ENCODE data around the gene INF2.

The INF2 gene

DNA sequence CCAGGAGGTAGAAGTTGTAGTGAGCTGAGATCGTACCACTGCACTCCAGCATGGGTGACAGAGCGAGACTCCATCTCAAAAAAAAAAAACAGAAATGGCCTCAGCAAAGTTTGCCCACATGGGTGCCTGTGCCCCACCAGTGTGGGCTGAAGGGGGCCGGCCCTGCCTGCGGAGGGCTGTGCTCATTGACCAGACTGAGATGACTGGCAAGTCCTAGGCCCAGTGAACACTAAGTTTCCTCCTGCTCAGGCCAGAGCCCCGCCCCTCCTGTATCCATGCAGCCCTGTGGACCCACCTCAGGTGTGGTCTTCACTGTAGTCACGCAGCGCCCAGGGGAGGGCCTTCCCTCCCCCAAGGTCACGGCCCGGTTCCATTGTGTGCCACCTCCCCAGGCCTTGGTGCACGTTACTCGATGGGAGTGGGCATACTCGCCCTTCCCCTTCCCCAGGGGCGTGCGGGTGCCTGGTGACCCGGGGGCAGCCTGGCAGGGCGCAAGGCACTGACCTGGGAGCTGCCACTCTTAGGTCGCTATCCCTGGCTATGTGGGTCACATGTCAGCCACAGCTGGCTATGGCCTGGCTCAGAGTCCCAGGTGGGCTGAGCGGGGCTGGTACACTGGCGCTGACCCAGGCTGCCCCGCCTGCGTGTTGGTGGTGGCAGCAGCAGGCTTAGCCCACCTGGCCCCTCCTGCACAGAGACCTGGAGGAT is 16.1 kb downstream of the INF2 start:
- H3K79me2 ChIP-seq (ENCODE audit: low read length), result no peaks in the 10 kb centered on the region
- no peak overlapping the region for H3K4me3 ChIP-seq (ENCODE audit: low read length)
- H3K9ac ChIP-seq (ENCODE audit: low read length), result no peak overlapping the region
- no peaks in the 10 kb centered on the region for H3K27me3 ChIP-seq (replicated peaks; ENCODE audit: insufficient read depth, low read length)
- DNase-seq, result no peak
- H2AFZ ChIP-seq (ENCODE audit: low read length), result no peak overlapping the region
- H3K9me2 ChIP-seq (replicated peaks; ENCODE audit: insufficient read depth, low read length), result no peaks in the 10 kb centered on the region
- H3F3A ChIP-seq (ENCODE audit: insufficient read depth, low read length), result no peaks in the 10 kb centered on the region
- no peaks in the 10 kb centered on the region for H4K20me1 ChIP-seq (ENCODE audit: insufficient read depth, low read length)
- TF ChIP-seq EZH2phosphoT487 (IDR thresholded peaks at IDR 0.05; ENCODE audit: low read length) (no peak), EZH2 (optimal IDR thresholded peaks at IDR 0.05; ENCODE audit: low read depth, low read length) (no peak)
- TF ChIP-seq, protein P1, sequence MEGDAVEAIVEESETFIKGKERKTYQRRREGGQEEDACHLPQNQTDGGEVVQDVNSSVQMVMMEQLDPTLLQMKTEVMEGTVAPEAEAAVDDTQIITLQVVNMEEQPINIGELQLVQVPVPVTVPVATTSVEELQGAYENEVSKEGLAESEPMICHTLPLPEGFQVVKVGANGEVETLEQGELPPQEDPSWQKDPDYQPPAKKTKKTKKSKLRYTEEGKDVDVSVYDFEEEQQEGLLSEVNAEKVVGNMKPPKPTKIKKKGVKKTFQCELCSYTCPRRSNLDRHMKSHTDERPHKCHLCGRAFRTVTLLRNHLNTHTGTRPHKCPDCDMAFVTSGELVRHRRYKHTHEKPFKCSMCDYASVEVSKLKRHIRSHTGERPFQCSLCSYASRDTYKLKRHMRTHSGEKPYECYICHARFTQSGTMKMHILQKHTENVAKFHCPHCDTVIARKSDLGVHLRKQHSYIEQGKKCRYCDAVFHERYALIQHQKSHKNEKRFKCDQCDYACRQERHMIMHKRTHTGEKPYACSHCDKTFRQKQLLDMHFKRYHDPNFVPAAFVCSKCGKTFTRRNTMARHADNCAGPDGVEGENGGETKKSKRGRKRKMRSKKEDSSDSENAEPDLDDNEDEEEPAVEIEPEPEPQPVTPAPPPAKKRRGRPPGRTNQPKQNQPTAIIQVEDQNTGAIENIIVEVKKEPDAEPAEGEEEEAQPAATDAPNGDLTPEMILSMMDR (IDR thresholded peaks at IDR 0.05; ENCODE audit: low read length), result no peak
- no peak overlapping the region for H3K4me2 ChIP-seq (ENCODE audit: low read depth, low read length)
- no peak overlapping the region for H3K27ac ChIP-seq (ENCODE audit: low read length)
- H3K36me3 ChIP-seq (replicated peaks; ENCODE audit: insufficient read depth, low read length), result no peaks in the 10 kb centered on the region
- no peaks in the 10 kb centered on the region for H3K9me3 ChIP-seq (replicated peaks; ENCODE audit: insufficient read depth, low read length)
- no peaks in the 10 kb centered on the region for H3K4me1 ChIP-seq (ENCODE audit: low read length)

DNA sequence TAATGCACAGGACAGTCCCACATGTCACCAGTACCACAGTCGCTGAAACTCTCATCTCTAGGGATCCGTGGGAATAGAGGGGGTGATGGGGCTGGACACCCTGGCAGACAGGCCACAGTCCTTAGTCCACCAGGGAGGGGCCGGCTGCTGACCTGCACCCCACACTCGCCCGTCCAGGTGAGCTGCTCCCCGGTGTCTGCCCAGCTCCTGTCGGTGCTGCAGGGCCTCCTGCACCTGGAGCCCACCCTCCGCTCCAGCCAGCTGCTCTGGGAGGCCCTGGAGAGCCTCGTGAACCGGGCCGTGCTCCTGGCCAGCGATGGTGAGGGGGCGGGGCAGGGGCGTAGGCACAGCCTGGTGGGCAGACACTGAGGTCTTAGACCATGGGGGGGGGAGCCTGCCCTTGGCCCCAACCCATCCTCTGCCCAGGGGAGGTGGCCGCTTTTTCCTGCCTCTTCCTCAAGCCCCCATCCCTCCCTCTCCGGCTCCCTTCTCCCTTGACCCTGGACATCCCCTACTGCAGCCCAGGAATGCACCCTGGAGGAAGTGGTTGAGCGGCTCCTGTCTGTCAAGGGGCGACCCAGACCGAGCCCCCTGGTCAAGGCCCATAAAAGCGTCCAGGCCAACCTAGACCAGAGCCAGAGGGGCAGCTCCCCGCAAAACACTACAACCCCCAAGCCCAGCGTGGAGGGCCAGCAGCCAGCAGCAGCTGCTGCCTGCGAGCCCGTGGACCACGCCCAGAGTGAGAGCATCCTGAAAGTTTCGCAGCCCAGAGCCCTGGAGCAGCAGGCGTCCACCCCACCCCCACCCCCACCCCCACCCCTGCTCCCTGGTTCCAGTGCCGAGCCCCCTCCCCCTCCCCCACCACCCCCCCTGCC is 17.6 kb downstream of the INF2 start:
- TF ChIP-seq EZH2 (optimal IDR thresholded peaks at IDR 0.05; ENCODE audit: low read depth, low read length) (no peak), EZH2phosphoT487 (IDR thresholded peaks at IDR 0.05; ENCODE audit: low read length) (no peak)
- TF ChIP-seq, protein P1 (IDR thresholded peaks at IDR 0.05; ENCODE audit: low read length), result no peak
- H3K4me1 ChIP-seq (ENCODE audit: low read length), result no peaks in the 10 kb centered on the region
- no peaks in the 10 kb centered on the region for H3K9me3 ChIP-seq (replicated peaks; ENCODE audit: insufficient read depth, low read length)
- DNase-seq, result no peak
- no peaks in the 10 kb centered on the region for H3K79me2 ChIP-seq (ENCODE audit: low read length)
- H3K9ac ChIP-seq (ENCODE audit: low read length), result no peak overlapping the region
- H3K27me3 ChIP-seq (replicated peaks; ENCODE audit: insufficient read depth, low read length), result no peaks in the 10 kb centered on the region
- no peaks in the 10 kb centered on the region for H3K36me3 ChIP-seq (replicated peaks; ENCODE audit: insufficient read depth, low read length)
- H3K27ac ChIP-seq (ENCODE audit: low read length), result no peak overlapping the region
- H4K20me1 ChIP-seq (ENCODE audit: insufficient read depth, low read length), result no peaks in the 10 kb centered on the region
- no peak overlapping the region for H3K4me3 ChIP-seq (ENCODE audit: low read length)
- H3K4me2 ChIP-seq (ENCODE audit: low read depth, low read length), result no peak overlapping the region
- H2AFZ ChIP-seq (ENCODE audit: low read length), result no peak overlapping the region
- H3K9me2 ChIP-seq (replicated peaks; ENCODE audit: insufficient read depth, low read length), result no peaks in the 10 kb centered on the region
- H3F3A ChIP-seq (ENCODE audit: insufficient read depth, low read length), result no peaks in the 10 kb centered on the region

DNA sequence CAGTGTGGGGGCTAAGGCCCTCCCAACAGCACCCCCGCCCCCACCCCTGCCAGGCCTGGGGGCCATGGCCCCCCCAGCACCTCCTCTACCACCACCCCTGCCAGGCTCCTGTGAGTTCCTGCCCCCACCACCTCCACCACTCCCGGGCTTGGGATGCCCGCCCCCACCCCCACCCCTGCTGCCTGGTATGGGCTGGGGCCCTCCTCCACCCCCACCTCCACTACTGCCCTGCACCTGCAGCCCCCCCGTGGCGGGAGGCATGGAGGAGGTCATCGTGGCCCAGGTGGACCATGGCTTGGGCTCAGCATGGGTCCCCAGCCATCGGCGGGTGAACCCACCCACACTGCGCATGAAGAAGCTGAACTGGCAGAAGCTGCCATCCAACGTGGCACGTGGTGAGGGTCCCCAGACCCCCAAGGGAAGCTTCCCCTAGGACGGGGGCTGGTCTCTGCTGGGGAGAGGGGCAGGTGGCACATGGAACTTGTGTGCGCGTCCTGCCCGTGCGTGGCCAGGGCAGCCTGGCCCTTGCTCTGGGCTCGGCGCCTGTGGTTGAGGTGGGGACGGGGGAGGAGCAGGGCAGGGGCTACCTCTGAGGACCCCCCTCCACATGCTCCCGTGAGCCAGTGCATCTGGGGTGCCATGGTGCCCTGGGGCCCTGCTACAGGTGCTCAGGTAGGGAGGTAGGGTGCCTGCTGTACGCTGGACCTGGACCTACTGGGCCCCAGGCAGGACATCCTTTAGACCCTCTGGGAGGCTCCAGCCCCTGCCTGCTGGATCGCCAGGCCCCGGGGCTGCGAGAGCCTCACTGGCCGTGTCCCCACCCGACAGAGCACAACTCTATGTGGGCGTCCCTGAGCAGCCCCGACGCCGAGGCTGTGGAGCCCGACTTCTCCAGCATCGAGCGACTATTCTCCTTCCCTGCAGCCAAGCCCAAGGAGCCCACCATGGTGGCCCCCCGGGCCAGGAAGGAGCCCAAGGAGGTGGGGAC is 18.5 kb downstream of the INF2 start:
- no peak for TF ChIP-seq EZH2 (optimal IDR thresholded peaks at IDR 0.05; ENCODE audit: low read depth, low read length)
- TF ChIP-seq EZH2phosphoT487 (IDR thresholded peaks at IDR 0.05; ENCODE audit: low read length), result no peak
- TF ChIP-seq, protein P1 (IDR thresholded peaks at IDR 0.05; ENCODE audit: low read length), result no peak
- no peak for DNase-seq
- H3K36me3 ChIP-seq (replicated peaks; ENCODE audit: insufficient read depth, low read length), result no peaks in the 10 kb centered on the region
- H3K4me2 ChIP-seq (ENCODE audit: low read depth, low read length), result no peak overlapping the region
- no peaks in the 10 kb centered on the region for H3K4me1 ChIP-seq (ENCODE audit: low read length)
- no peak overlapping the region for H3K27ac ChIP-seq (ENCODE audit: low read length)
- no peaks in the 10 kb centered on the region for H3K9me2 ChIP-seq (replicated peaks; ENCODE audit: insufficient read depth, low read length)
- H4K20me1 ChIP-seq (ENCODE audit: insufficient read depth, low read length), result no peaks in the 10 kb centered on the region
- H3K9me3 ChIP-seq (replicated peaks; ENCODE audit: insufficient read depth, low read length), result no peaks in the 10 kb centered on the region
- H3F3A ChIP-seq (ENCODE audit: insufficient read depth, low read length), result no peaks in the 10 kb centered on the region
- no peak overlapping the region for H3K9ac ChIP-seq (ENCODE audit: low read length)
- no peaks in the 10 kb centered on the region for H3K27me3 ChIP-seq (replicated peaks; ENCODE audit: insufficient read depth, low read length)
- no peak overlapping the region for H3K4me3 ChIP-seq (ENCODE audit: low read length)
- no peaks in the 10 kb centered on the region for H3K79me2 ChIP-seq (ENCODE audit: low read length)
- no peak overlapping the region for H2AFZ ChIP-seq (ENCODE audit: low read length)

Data from MM.1S (cell line).